VCaP (cell line): Measurements from ENCODE around the gene TPCN1.

Experiments
- H3K27ac ChIP-seq: fragments of 450-650 bp; 2 replicates; pipeline ENCODE4 v1.5.1; 2017
- CTCF ChIP-seq: fragments of 450-650 bp; conservative IDR thresholded peaks from 2 replicates; pipeline ENCODE4 v1.5.1; 2017; ENCODE audit warnings: mild to moderate bottlenecking, moderate library complexity

TPCN1 gene

GRCh38 chr12:113221181-113221996 lies at the start of gene TPCN1:
TPCN1 (plus strand) TSS chr12:113221464; CDS start chr12:113226853, 5,389 bp downstream.
- no peak for TF ChIP-seq CTCF
- H3K27ac ChIP-seq = peak within 1 kb of the TSS; percentile 94

DNA sequence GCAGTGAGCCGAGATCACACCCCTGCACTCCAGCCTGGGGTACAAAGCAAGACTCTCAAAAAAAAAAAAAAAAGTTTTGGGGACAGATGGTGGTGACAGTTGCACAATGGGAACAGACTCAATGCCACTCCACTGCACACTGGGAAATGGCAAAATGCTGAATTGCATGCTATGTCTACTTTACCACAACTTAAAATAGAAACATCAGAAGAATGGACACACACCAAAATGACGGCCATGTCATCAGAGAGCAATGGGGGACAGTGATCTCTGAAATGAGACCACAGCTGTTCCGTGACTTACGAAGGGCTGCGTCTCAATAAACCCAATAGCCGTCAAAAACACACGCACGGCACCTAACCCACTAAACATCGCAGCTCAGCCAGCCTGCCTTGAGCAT lies 49.7 kb upstream of the TPCN1 start:
- no peak overlapping the region for H3K27ac ChIP-seq
- no peak for TF ChIP-seq CTCF

GRCh38 chr12:113172185-113172584 lies 49.1 kb upstream of the TPCN1 start:
- H3K27ac ChIP-seq = no peak overlapping the region

DNA sequence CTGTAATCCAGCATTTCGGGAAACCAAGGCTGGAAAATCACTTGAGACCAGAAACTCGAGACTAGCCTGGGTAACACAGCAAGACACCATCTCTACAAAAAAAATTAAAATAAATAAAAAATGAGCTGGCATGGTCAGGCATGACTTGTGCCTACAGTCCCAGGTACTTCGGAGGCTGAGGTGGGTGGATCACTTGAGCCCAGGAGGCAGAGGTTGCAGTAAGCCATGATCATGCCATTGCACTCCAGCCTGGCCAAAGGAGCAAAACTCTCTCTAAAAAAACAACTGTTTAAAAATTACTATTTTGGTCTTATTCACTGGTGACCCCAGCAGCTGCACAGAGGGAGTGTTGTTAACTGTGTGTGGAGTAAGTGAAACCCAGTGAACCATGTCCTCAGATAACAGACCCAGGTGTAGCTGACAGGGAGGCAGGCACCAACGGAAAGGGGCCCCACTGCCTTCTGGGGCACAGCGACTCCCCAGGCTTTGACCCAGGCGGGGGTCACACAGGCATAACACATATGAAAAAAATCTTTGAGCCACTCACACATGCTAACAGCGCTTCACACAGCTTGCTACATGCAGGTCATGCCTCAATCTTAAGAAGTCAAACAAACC lies 48.1 kb upstream of the TPCN1 start:
- no peak overlapping the region for H3K27ac ChIP-seq
- no peak for TF ChIP-seq CTCF

More at GRCh38 chr12:113172185-113172584, 49.1 kb upstream of the TPCN1 start:
- TF ChIP-seq CTCF = no peak

DNA sequence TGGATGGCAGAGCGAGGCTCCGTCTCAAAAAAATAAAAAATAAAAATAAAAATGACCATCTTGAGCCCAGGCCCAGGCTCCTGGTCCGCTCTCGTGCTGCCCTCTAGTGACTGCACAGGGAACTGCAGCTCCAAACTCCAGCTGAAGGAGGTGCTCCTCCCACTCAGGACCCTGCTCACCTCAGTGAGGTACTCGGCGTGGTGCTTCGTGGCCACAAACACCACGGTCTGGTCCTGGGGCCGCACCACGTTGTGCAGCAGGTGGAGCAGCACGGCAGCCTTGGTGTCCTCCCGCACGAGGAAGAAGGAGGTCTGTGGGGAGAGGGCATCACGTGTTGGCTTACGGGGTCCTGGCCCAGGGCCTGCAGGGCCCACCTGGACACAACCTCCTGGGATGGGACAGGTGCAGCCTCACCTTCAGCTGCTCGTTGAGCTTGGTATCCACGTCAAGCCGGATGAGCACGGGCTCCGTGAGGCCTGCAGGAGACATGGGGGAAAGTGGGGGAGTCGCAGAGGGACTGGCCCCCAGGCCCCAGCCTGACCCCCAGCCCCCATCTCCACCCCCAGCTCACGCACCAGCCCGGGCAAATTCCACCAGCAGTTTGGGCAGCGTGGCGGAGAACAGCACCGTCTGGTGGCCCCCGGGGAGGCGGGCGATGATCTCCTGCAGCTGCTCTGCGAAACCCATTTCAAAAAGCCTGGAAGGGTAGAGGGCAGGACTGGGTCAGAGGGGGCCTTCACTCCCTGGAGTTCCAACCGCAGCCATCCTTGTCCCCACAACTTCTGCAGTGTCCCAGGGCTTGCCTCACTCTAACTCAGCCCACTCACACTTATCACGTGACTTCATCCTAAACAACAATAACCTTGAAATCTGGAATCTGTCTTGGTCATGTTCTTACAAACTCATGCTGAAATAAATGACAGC lies 46.5 kb upstream of the TPCN1 start:
- peak; percentile 99 for TF ChIP-seq CTCF
- no peak overlapping the region for H3K27ac ChIP-seq

DNA sequence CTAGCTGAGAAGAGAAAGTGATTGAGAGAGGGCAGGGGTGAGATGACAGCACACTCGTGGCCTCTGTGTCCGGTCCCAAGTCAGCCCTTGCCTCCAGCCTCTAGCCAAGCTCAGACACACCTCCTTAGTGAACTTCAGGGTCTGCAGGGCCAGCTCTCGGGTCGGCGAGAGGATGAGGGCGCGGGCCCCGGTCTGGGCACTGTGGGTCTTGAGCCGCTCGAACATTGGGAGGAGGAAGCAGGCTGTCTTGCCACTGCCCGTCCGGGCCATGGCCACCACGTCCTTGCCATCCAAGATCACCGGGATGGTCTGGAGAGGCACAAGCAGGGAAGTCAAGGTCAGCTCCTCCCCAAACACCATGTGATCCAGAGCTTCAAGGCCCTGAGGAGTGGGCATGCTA lies 42.2 kb upstream of the TPCN1 start:
- no peak overlapping the region for H3K27ac ChIP-seq
- no peak for TF ChIP-seq CTCF

DNA sequence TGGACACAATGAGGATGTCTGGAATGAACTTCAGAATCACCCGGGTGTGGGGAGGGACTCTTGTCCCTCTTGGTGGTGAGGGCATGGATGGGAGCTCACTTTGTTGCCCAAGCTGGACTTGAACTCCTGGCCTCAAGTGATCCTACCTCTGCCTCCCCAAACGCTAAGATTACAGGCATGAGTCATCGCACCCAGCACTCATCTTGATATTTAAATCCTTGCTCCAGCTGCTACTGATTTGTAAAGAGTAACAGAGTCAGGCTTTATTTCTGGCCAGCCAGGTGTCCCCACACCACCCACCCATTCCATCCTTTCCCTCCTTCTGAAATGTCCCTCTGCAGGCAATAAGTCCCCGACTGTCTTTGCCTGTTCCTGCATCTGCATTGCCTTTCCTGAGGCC lies 40.9 kb upstream of the TPCN1 start:
- no peak for TF ChIP-seq CTCF
- H3K27ac ChIP-seq = no peak overlapping the region
